Esophagus (tissue), 2 donors: ENCODE measurements around the gene TMEM214. TPM values are rescaled to one million over a fixed set of nuclear protein-coding genes. Genes with fewer than 3 reads are reported as not detected.

ENCODE experiments used
- H3K27ac ChIP-seq, 2 donors: one replicate each; pipeline ENCODE4 v1.5.1; 2013; ENCODE audit warnings: low read depth in 2 of 2, mild to moderate bottlenecking in 2 of 2, inconsistent platforms in 1 of 2, low read length in 1 of 2, moderate library complexity in 1 of 2
- H3K27me3 ChIP-seq, 2 donors: one replicate each; pipeline ENCODE4 v1.6.1; 2013; ENCODE audit warnings: low read length in 2 of 2, control low read depth in 1 of 2, mild to moderate bottlenecking in 1 of 2; ENCODE audit not compliant: insufficient read depth in 2 of 2, control insufficient read depth in 1 of 2
- H3K36me3 ChIP-seq, 2 donors: one replicate each; pipeline ENCODE4 v1.6.1; 2013; ENCODE audit warnings: low read length in 1 of 2; ENCODE audit not compliant: control insufficient read depth in 2 of 2, insufficient read depth in 2 of 2
- H3K4me1 ChIP-seq, 2 donors: one replicate each; pipeline ENCODE4 v1.6.1; 2013; ENCODE audit warnings: low read length in 1 of 2; ENCODE audit not compliant: control insufficient read depth in 2 of 2, insufficient read depth in 2 of 2
- H3K4me3 ChIP-seq, 2 donors: one replicate each; pipeline ENCODE4 v1.5.1; 2013; ENCODE audit warnings: low read length in 2 of 2, mild to moderate bottlenecking in 2 of 2, low read depth in 1 of 2, moderate library complexity in 1 of 2
- H3K9me3 ChIP-seq, 2 donors: one replicate each; pipeline ENCODE4 v1.6.1; 2013; ENCODE audit warnings: mild to moderate bottlenecking in 2 of 2, low read depth in 1 of 2, low read length in 1 of 2, moderate library complexity in 1 of 2; ENCODE audit not compliant: control insufficient read depth in 2 of 2, insufficient read depth in 1 of 2
- WGBS, 2 donors: extraction: QIAGEN DNeasy Blood & Tissue Kit; methylation state at CpG; one replicate each; pipeline ENCODE4 v1.1.7; 2013; 5-methylcytosine and 5-hydroxymethylcytosine counted together
- polyA plus RNA-seq, 2 donors: library from polyadenylated mRNA; stranded (reverse); fragments of 200-250 nt; gene quantifications; one replicate each; pipeline ENCODE4 v1.2.3, GENCODE V29; 2013
- donor health status: healthy with polysubstance abuse.
- donor health status: Bipolar disorder and iron deficiency.

The TMEM214 gene
- polyA plus RNA-seq, 2 donors = 29.0 to 35.2 TPM

GRCh38 chr2:27057184-27057583 is 24.4 kb downstream of the TMEM214 start:
- H3K36me3 ChIP-seq = peaks cover 12 to 21% of the 10 kb centered on the region in 2 donors
- no peaks in the 10 kb centered on the region for H3K4me1 ChIP-seq
- H3K4me3 ChIP-seq = no peak overlapping the region
- H3K27me3 ChIP-seq = no peaks in the 10 kb centered on the region
- H3K27ac ChIP-seq = no peak overlapping the region
- no peaks in the 10 kb centered on the region for H3K9me3 ChIP-seq
- WGBS, 2 donors = 92 to 94% methylated on average over 6 of the region's 6 CpGs

- peaks cover 12 to 20% of the 10 kb centered on the region in 2 donors for H3K36me3 ChIP-seq
- H3K27ac ChIP-seq = no peak overlapping the region
- H3K9me3 ChIP-seq = no peaks in the 10 kb centered on the region
- H3K27me3 ChIP-seq = no peaks in the 10 kb centered on the region
- 91 to 94% methylated on average over 10 of the region's 10 CpGs for WGBS, 2 donors
- H3K4me1 ChIP-seq = no peaks in the 10 kb centered on the region
- no peak overlapping the region for H3K4me3 ChIP-seq
Observed at GRCh38 chr2:27058210-27058609, 25.4 kb downstream of the TMEM214 start.

- Histone ChIP-seq H3K27ac (no peak overlapping the region), H3K36me3 (peaks cover 12 to 14% of the 10 kb centered on the region in 2 donors), H3K4me1 (no peaks in the 10 kb centered on the region), H3K4me3 (no peak overlapping the region), H3K9me3 (no peaks in the 10 kb centered on the region), H3K27me3 (no peaks in the 10 kb centered on the region)
- 71 to 79% methylated on average over 15 of the region's 15 CpGs for WGBS, 2 donors
Observed at GRCh38 chr2:27059141-27059820, 26.5 kb downstream of the TMEM214 start.

- WGBS, 2 donors = 89 to 90% methylated on average over 3 of the region's 3 CpGs
- H3K4me1 ChIP-seq = no peaks in the 10 kb centered on the region
- no peaks in the 10 kb centered on the region for H3K27me3 ChIP-seq
- H3K36me3 ChIP-seq = peaks cover 6 to 12% of the 10 kb centered on the region in 2 donors
- H3K27ac ChIP-seq = no peak overlapping the region
- H3K9me3 ChIP-seq = no peaks in the 10 kb centered on the region
- H3K4me3 ChIP-seq = no peak overlapping the region
Observed at GRCh38 chr2:27060323-27060722, 27.6 kb downstream of the TMEM214 start.

- Histone ChIP-seq H3K36me3 (peaks cover 0 to 11% of the 10 kb centered on the region in 2 donors), H3K4me3 (no peak overlapping the region)
- 81 to 87% methylated on average over 3 of the region's 3 CpGs for WGBS, 2 donors
Observed at GRCh38 chr2:27065128-27065527, 32.4 kb downstream of the TMEM214 start.

GRCh38 chr2:27067385-27067784 is 34.6 kb downstream of the TMEM214 start:
- Histone ChIP-seq H3K27me3 (no peaks in the 10 kb centered on the region), H3K27ac (no peak overlapping the region), H3K9me3 (no peaks in the 10 kb centered on the region), H3K4me1 (peaks cover 0 to 3% of the 10 kb centered on the region in 2 donors), H3K36me3 (peaks cover 0 to 11% of the 10 kb centered on the region in 2 donors), H3K4me3 (no peak overlapping the region)
- 92 to 93% methylated on average over 5 of the region's 5 CpGs for WGBS, 2 donors

More at GRCh38 chr2:27065128-27065527, 32.4 kb downstream of the TMEM214 start:
- Histone ChIP-seq H3K4me1 (no peaks in the 10 kb centered on the region), H3K9me3 (no peaks in the 10 kb centered on the region), H3K27me3 (no peaks in the 10 kb centered on the region), H3K27ac (no peak overlapping the region)

- H3K36me3 ChIP-seq = peaks cover 0 to 11% of the 10 kb centered on the region in 2 donors
- H3K27me3 ChIP-seq = no peaks in the 10 kb centered on the region
- no peaks in the 10 kb centered on the region for H3K9me3 ChIP-seq
- H3K27ac ChIP-seq = peak overlapping the region in 1 of 2 donors; percentile 35
- no peak overlapping the region for H3K4me3 ChIP-seq
- WGBS, 2 donors = 93% methylated on average over 6 of the region's 6 CpGs
- H3K4me1 ChIP-seq = peaks cover 2 to 3% of the 10 kb centered on the region in 2 donors
Observed at GRCh38 chr2:27069436-27069835, 36.7 kb downstream of the TMEM214 start.

- H3K4me1 ChIP-seq = peaks cover 2 to 3% of the 10 kb centered on the region in 2 donors
- H3K36me3 ChIP-seq = peaks cover 0 to 11% of the 10 kb centered on the region in 2 donors
- H3K27ac ChIP-seq = peak overlapping the region in 1 of 2 donors; percentile 97
- no peaks in the 10 kb centered on the region for H3K9me3 ChIP-seq
- H3K4me3 ChIP-seq = peak overlapping the region in 1 of 2 donors; percentile 95
- WGBS, 2 donors = 77 to 82% methylated on average over 8 of the region's 8 CpGs
- no peaks in the 10 kb centered on the region for H3K27me3 ChIP-seq
Observed at GRCh38 chr2:27069961-27070618, 37.3 kb downstream of the TMEM214 start.

- WGBS, 2 donors = 2 to 5% methylated on average over 11 of the region's 11 CpGs
- peaks cover 2 to 3% of the 10 kb centered on the region in 2 donors for H3K4me1 ChIP-seq
Observed at GRCh38 chr2:27070653-27071276, 38.0 kb downstream of the TMEM214 start.

More at GRCh38 chr2:27070653-27071276, 38.0 kb downstream of the TMEM214 start:
- Histone ChIP-seq H3K27me3 (no peaks in the 10 kb centered on the region), H3K4me3 (peak overlapping the region; percentile 83 to 95), H3K36me3 (peaks cover 0 to 10% of the 10 kb centered on the region in 2 donors), H3K9me3 (no peaks in the 10 kb centered on the region), H3K27ac (peak overlapping the region; percentile 93 to 97)
